Glutamatergic neuron (in vitro differentiated cells): Measurements from ENCODE around the gene SZRD1. TPM values are rescaled to one million over a fixed set of nuclear protein-coding genes. Genes with fewer than 3 reads are reported as not detected.
A peak's percentile ranks its signal among the peaks of the same experiment; 100 is the strongest.

ENCODE experiments used
- DNase-seq: peaks from one replicate; pipeline ENCODE4 v3.0.0; 2022
- H3K27ac Mint-ChIP-seq: one replicate; pipeline ENCODE4 v1.8.0; 2020; ENCODE audit warnings: mild to moderate bottlenecking, mixed read lengths, inconsistent platforms; ENCODE audit not compliant: unreplicated experiment
- H3K27me3 Mint-ChIP-seq: one replicate; pipeline ENCODE4 v1.8.0; 2020; ENCODE audit warnings: mild to moderate bottlenecking, moderate library complexity, mixed read lengths, inconsistent platforms; ENCODE audit not compliant: unreplicated experiment
- H3K36me3 Mint-ChIP-seq: one replicate; pipeline ENCODE4 v1.8.0; 2020; ENCODE audit warnings: mild to moderate bottlenecking, mixed read lengths, inconsistent platforms; ENCODE audit not compliant: unreplicated experiment
- H3K4me1 Mint-ChIP-seq: one replicate; pipeline ENCODE4 v1.8.0; 2020; ENCODE audit warnings: mild to moderate bottlenecking, low read depth, mixed read lengths, inconsistent platforms; ENCODE audit not compliant: unreplicated experiment
- H3K4me3 Mint-ChIP-seq: one replicate; pipeline ENCODE4 v1.8.0; 2020; ENCODE audit warnings: mild to moderate bottlenecking, mixed read lengths, inconsistent platforms; ENCODE audit not compliant: unreplicated experiment
- H3K9me3 Mint-ChIP-seq: one replicate; pipeline ENCODE4 v1.8.0; 2020; ENCODE audit warnings: mild to moderate bottlenecking, moderate library complexity, mixed read lengths, inconsistent platforms; ENCODE audit not compliant: unreplicated experiment
- CTCF ChIP-seq: fragments of 200-600 bp; sonication (generic); IDR thresholded peaks from one replicate; pipeline ENCODE4 v1.5.0; 2021; ENCODE audit not compliant: partially characterized antibody, unreplicated experiment
- total RNA-seq: library from RNA; stranded (reverse); fragmentation: NEBNext Ultra II Directional; extraction: Animal tissue kit (Norgen Biotek cat#: 25700); gene quantifications from one replicate; pipeline ENCODE4 v1.2.1, GENCODE V29; 2021; ENCODE audit not compliant: unreplicated experiment

The SZRD1 gene
- total RNA-seq, 1 donor from 2014 or later, result 64.5 TPM

GRCh38 chr1:16383888-16384287 lies 16.8 kb downstream of the SZRD1 start:
- Mint-ChIP-seq H3K27ac (no peak overlapping the region), H3K9me3 (no peaks in the 10 kb centered on the region), H3K36me3 (no peaks in the 10 kb centered on the region), H3K4me1 (peaks cover 19% of the 10 kb centered on the region), H3K27me3 (no peaks in the 10 kb centered on the region), H3K4me3 (no peak overlapping the region)
- TF ChIP-seq CTCF, result no peak
- no peak for DNase-seq

GRCh38 chr1:16385659-16386453 lies 18.8 kb downstream of the SZRD1 start:
- peaks cover 1% of the 10 kb centered on the region for H3K9me3 Mint-ChIP-seq
- H3K4me3 Mint-ChIP-seq, result no peak overlapping the region
- H3K27me3 Mint-ChIP-seq, result no peaks in the 10 kb centered on the region
- TF ChIP-seq CTCF, result no peak
- peaks cover 19% of the 10 kb centered on the region for H3K4me1 Mint-ChIP-seq
- no peak overlapping the region for H3K27ac Mint-ChIP-seq
- no peaks in the 10 kb centered on the region for H3K36me3 Mint-ChIP-seq
- no peak for DNase-seq

GRCh38 chr1:16386454-16387113 lies 19.5 kb downstream of the SZRD1 start:
- no peak overlapping the region for H3K4me3 Mint-ChIP-seq
- H3K4me1 Mint-ChIP-seq, result peaks cover 21% of the 10 kb centered on the region
- DNase-seq, result no peak
- peaks cover 1% of the 10 kb centered on the region for H3K9me3 Mint-ChIP-seq
- H3K27me3 Mint-ChIP-seq, result no peaks in the 10 kb centered on the region
- no peak for TF ChIP-seq CTCF
- no peaks in the 10 kb centered on the region for H3K36me3 Mint-ChIP-seq
- peak overlapping the region; percentile 31 for H3K27ac Mint-ChIP-seq

- Mint-ChIP-seq H3K36me3 (no peaks in the 10 kb centered on the region), H3K4me3 (no peak overlapping the region), H3K27ac (no peak overlapping the region), H3K4me1 (peaks cover 27% of the 10 kb centered on the region), H3K27me3 (no peaks in the 10 kb centered on the region), H3K9me3 (peaks cover 1% of the 10 kb centered on the region)
- TF ChIP-seq CTCF, result no peak
- no peak for DNase-seq
These were observed 20.5 kb downstream of the SZRD1 start for GRCh38 chr1:16387201-16388188.
